Activated naive CD8-positive, alpha-beta T cell treated with anti-CD3 and anti-CD28 coated beads, Interleukin-2, amount 50 U/mL, for 24 hours (primary cell): ENCODE measurements around the gene GPR107.

Source experiments
- ATAC-seq: fragments of 150-1000 bp; cut with Tn5 transposase; one replicate; pipeline ENCODE4 v1.10.0; 2021
- DNase-seq: peaks from one replicate; pipeline ENCODE4 v3.0.0; 2021
- H3K27ac Mint-ChIP-seq: one replicate; pipeline ENCODE4 v1.8.0; 2021; ENCODE audit warnings: mild to moderate bottlenecking, mixed read lengths
- H3K27me3 Mint-ChIP-seq: one replicate; pipeline ENCODE4 v1.8.0; 2021; ENCODE audit warnings: mixed read lengths
- H3K36me3 Mint-ChIP-seq: one replicate; pipeline ENCODE4 v1.8.0; 2021; ENCODE audit warnings: low read depth, mixed read lengths
- H3K4me1 Mint-ChIP-seq: one replicate; pipeline ENCODE4 v1.8.0; 2021; ENCODE audit warnings: mixed read lengths
- H3K4me3 Mint-ChIP-seq: one replicate; pipeline ENCODE4 v1.8.0; 2021; ENCODE audit warnings: mild to moderate bottlenecking, moderate library complexity, mixed read lengths
- H3K9me3 Mint-ChIP-seq: one replicate; pipeline ENCODE4 v1.8.0; 2021; ENCODE audit warnings: mixed read lengths

GPR107 gene

DNA sequence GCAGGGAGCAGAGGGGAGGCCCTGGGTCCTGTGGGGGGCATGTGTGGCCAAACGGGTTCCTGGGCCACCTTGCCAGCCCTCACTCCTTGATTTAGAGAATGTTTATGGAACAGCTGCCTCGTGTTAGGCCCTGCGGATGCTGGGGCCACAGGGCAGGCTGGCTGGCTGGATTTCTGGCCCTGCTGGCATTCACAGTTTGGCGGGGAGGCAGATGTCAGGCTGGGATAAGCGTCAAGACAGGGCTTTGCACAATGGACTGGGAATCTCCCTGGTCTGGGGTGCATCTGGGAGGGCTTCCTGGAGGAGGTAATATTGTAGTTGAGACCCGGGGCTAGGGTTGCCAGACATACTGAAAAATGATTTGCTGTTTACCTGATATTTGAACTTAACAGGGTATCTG, 132.3 kb downstream of the GPR107 start:
- no peaks in the 10 kb centered on the region for H3K36me3 Mint-ChIP-seq
- H3K4me1 Mint-ChIP-seq = no peaks in the 10 kb centered on the region
- no peaks in the 10 kb centered on the region for H3K27me3 Mint-ChIP-seq
- ATAC-seq (no peak), DNase-seq (no peak)
- no peak overlapping the region for H3K4me3 Mint-ChIP-seq
- H3K9me3 Mint-ChIP-seq = no peaks in the 10 kb centered on the region
- no peak overlapping the region for H3K27ac Mint-ChIP-seq

DNA sequence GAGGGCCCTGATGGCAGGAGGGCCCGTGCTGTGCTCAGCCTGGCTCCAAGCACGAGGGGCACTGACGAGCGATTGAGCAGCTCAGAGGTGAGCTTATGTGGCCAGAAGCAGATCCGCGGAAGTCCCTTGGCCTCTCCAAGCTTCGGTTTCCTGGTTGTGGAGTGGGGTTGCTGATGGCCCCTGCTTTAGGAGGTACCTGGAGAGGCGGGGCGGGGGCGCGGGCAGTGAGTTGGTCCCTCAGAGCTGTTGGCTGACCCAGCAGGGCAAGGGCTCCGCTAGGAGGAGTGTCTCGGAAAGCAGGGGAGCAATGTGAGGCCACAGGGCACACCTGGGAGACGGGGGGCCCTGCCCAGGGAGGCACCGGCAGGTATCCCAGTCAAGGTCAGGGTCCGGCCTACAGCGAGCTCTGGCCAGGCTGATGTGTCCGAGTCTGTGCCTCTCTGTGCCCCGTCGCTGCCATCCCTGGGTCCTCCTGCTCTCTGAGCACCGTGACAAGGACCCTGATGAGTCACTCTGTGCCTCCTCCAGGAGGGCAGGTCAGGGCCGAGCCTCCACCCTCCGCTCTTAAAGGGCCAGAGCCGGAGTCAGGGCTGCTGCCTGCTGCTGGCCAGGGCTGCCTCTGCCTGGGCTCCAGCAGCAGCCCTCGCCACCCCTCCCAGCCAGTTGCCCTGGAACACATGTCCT, 133.3 kb downstream of the GPR107 start:
- ATAC-seq (peak; percentile 63), DNase-seq (no peak)
- Mint-ChIP-seq H3K36me3 (no peaks in the 10 kb centered on the region), H3K27me3 (no peaks in the 10 kb centered on the region), H3K27ac (no peak overlapping the region), H3K4me3 (no peak overlapping the region), H3K9me3 (no peaks in the 10 kb centered on the region), H3K4me1 (no peaks in the 10 kb centered on the region)

DNA sequence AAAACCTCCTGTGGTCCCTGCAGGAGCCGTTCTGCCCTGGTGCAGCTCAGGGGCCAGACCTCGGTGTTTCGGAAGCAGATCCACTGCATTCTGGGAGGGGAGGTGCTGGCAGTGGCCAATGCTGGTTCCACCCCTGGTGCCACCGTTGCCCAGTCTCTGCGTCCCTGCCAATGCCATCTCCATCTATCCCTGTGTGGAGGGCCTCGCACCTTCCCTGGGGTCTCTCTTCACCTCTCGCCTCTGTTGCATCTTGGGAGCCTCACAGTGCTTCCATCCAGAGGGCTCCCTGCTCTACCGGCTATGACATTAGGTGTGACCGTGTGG, 133.8 kb downstream of the GPR107 start:
- Mint-ChIP-seq H3K9me3 (no peaks in the 10 kb centered on the region), H3K4me1 (no peaks in the 10 kb centered on the region), H3K27ac (no peak overlapping the region), H3K27me3 (no peaks in the 10 kb centered on the region), H3K36me3 (no peaks in the 10 kb centered on the region), H3K4me3 (no peak overlapping the region)
- ATAC-seq (no peak), DNase-seq (no peak)

DNA sequence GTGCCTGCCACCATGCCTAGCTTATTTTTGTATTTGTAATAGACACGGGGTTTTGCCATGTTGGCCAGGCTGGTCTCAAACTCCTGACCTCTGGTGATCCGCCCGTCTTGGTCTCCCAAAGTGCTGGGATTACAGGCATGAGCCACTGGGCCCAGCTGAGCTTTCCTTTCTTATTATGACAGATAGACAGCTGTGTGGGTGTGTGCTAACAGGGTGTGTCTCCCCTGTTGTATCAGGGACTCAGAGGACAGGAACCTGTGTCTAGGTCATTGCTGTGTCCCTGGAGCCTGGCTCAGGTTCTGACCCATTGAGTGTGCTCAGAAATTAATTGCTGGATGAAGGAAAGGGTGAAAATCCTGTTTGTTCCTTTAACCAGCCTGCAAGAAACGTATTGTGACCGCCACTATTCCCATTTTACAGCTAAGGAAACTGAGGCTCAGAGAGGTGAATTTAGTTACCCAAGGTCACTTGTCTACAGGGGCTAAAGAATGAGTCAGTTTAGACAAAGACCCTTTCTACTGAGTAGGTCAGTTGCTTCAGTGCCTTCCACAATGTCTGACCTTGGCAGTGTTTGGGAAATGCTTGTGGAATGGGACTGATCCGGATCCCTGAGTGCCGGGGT, 135.3 kb downstream of the GPR107 start:
- H3K4me3 Mint-ChIP-seq = no peak overlapping the region
- no peak overlapping the region for H3K27ac Mint-ChIP-seq
- no peak for DNase-seq
- H3K36me3 Mint-ChIP-seq = no peaks in the 10 kb centered on the region
- no peaks in the 10 kb centered on the region for H3K9me3 Mint-ChIP-seq
- ATAC-seq = no peak
- H3K4me1 Mint-ChIP-seq = no peaks in the 10 kb centered on the region
- H3K27me3 Mint-ChIP-seq = no peaks in the 10 kb centered on the region
